ENCODE data around the gene WNT1.
A peak's percentile ranks its signal among the peaks of the same experiment; 100 is the strongest.

The WNT1 gene

GRCh38 chr12:49015196-49015595 lies 37.1 kb downstream of the WNT1 start:
- Histone ChIP-seq H3K79me1 (replicated peaks; ENCODE audit: low read length, poor library complexity, severe bottlenecking) (peaks cover 27% of the 10 kb centered on the region), H2AFZ (ENCODE audit: low read depth, low read length) (no peak overlapping the region), H3K9ac (ENCODE audit: low read length) (peak overlapping the region; percentile 34), H3K18ac (ENCODE audit: low read depth in 1 of 2, low read length in 2 of 2) (no peak overlapping the region), H3K14ac (ENCODE audit: low read length in 2 of 2) (no peak overlapping the region), H3K36me3 (ENCODE audit: control insufficient read depth in 1 of 2, insufficient read depth in 2 of 2, low read depth in 1 of 2, low read length in 2 of 2) (peaks cover 20 to 32% of the 10 kb centered on the region in 2 experiments), H3K23ac (ENCODE audit: low read length in 2 of 2) (no peak overlapping the region), H3K4me3 (ENCODE audit: insufficient read depth in 1 of 2, low read depth in 1 of 2, low read length in 2 of 2) (no peak overlapping the region), H3K27ac (ENCODE audit: low read length, poor library complexity, severe bottlenecking) (no peak overlapping the region), H3K9me3 (ENCODE audit: control insufficient read depth, low read length) (no peaks in the 10 kb centered on the region), H3K4me1 (ENCODE audit: control insufficient read depth, insufficient read depth, low read depth, low read length) (peaks cover 5% of the 10 kb centered on the region), H3K4ac (ENCODE audit: low read depth in 1 of 2, low read length in 2 of 2) (no peak overlapping the region), H4K8ac (ENCODE audit: low read length) (no peak overlapping the region), H4K91ac (ENCODE audit: low read length) (no peak overlapping the region), H2BK15ac (ENCODE audit: low read depth, poor library complexity, severe bottlenecking) (no peak overlapping the region), H2BK5ac (ENCODE audit: low read depth, low read length, poor library complexity, severe bottlenecking) (no peak overlapping the region), H3K27me3 (ENCODE audit: control insufficient read depth in 1 of 2, insufficient read depth in 1 of 2, low read length in 2 of 2) (no peaks in the 10 kb centered on the region), H2BK120ac (ENCODE audit: low read depth, low read length) (no peak overlapping the region), H2BK12ac (ENCODE audit: low read length in 2 of 2) (no peak overlapping the region), H2AK5ac (ENCODE audit: low read length, severe bottlenecking) (no peak overlapping the region), H3K4me2 (ENCODE audit: low read length, poor library complexity, severe bottlenecking) (no peak overlapping the region)
- no peak for DNase-seq
- 100% methylated on average over 1 of the region's 1 CpG for WGBS

DNA sequence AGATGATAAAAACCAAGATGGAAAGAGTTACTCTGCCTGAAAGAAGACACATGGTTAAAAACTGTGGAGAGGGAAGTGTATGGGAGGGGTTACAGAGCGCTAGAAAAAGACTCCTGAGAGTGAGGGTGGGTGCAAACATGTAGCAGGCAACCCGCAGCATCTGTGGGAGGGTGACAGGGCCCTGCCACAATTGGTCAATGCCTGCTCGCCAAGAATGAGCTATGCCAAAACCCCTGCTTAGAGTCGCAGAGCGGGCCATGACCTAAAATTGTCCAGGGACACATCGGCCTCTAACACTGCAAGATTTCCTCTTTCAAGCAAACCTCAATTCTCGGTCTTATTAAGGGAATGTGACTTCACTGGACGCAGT lies 39.8 kb downstream of the WNT1 start:
- H3K27ac ChIP-seq (ENCODE audit: low read length, poor library complexity, severe bottlenecking) = peak overlapping the region; percentile 95
- peaks cover 23 to 29% of the 10 kb centered on the region in 2 experiments for H3K36me3 ChIP-seq (ENCODE audit: control insufficient read depth in 1 of 2, insufficient read depth in 2 of 2, low read depth in 1 of 2, low read length in 2 of 2)
- H3K18ac ChIP-seq (ENCODE audit: low read depth in 1 of 2, low read length in 2 of 2) = peak overlapping the region; percentile 85 to 93
- no peaks in the 10 kb centered on the region for H3K27me3 ChIP-seq (ENCODE audit: control insufficient read depth in 1 of 2, insufficient read depth in 1 of 2, low read length in 2 of 2)
- H3K4me2 ChIP-seq (ENCODE audit: low read length, poor library complexity, severe bottlenecking) = peak overlapping the region; percentile 51
- no peak overlapping the region for H2BK15ac ChIP-seq (ENCODE audit: low read depth, poor library complexity, severe bottlenecking)
- no peak overlapping the region for H3K23ac ChIP-seq (ENCODE audit: low read length in 2 of 2)
- DNase-seq = peak; percentile 79
- H3K9me3 ChIP-seq (ENCODE audit: control insufficient read depth, low read length) = no peaks in the 10 kb centered on the region
- H3K4me1 ChIP-seq (ENCODE audit: control insufficient read depth, insufficient read depth, low read depth, low read length) = peaks cover 5% of the 10 kb centered on the region
- H2BK12ac ChIP-seq (ENCODE audit: low read length in 2 of 2) = no peak overlapping the region
- peak overlapping the region in 1 of 2 experiments; percentile 98 for H3K14ac ChIP-seq (ENCODE audit: low read length in 2 of 2)
- H2AK5ac ChIP-seq (ENCODE audit: low read length, severe bottlenecking) = peak overlapping the region; percentile 17
- WGBS = 6% methylated on average over 8 of the region's 8 CpGs
- H3K4ac ChIP-seq (ENCODE audit: low read depth in 1 of 2, low read length in 2 of 2) = peak overlapping the region; percentile 35 to 95
- peaks cover 31% of the 10 kb centered on the region for H3K79me1 ChIP-seq (replicated peaks; ENCODE audit: low read length, poor library complexity, severe bottlenecking)
- H3K9ac ChIP-seq (ENCODE audit: low read length) = peak overlapping the region; percentile 98
- no peak overlapping the region for H2BK120ac ChIP-seq (ENCODE audit: low read depth, low read length)
- peak overlapping the region; percentile 77 to 97 for H3K4me3 ChIP-seq (ENCODE audit: insufficient read depth in 1 of 2, low read depth in 1 of 2, low read length in 2 of 2)
- H4K8ac ChIP-seq (ENCODE audit: low read length) = peak overlapping the region; percentile 90
- peak overlapping the region; percentile 85 for H4K91ac ChIP-seq (ENCODE audit: low read length)
- no peak overlapping the region for H2BK5ac ChIP-seq (ENCODE audit: low read depth, low read length, poor library complexity, severe bottlenecking)
- H2AFZ ChIP-seq (ENCODE audit: low read depth, low read length) = peak overlapping the region; percentile 87

GRCh38 chr12:49018261-49019119 lies 40.4 kb downstream of the WNT1 start, which contains the start of gene PRKAG1:
Gene PRKAG1 (minus strand): TSS chr12:49018776. CDS start chr12:49018740, 36 bp downstream.
- H3K18ac ChIP-seq (ENCODE audit: low read depth in 1 of 2, low read length in 2 of 2) = peak within 1 kb of the TSS; percentile 85 to 93

DNA sequence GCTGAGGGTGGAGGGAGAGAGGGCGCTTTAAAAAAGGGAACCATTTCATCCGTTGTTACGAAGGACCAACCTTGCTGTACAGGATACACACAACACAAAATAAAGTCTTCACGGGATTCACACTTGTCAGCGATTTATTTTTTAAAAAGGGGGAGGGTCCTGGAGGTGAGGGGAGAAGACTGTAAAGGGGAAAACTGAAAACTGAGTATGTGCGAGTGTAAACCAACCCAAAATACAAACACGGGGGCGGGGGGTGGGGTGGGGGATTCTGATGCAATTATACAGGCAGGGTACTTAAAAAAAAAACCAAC lies 41.0 kb downstream of the WNT1 start:
- Histone ChIP-seq H2BK5ac (ENCODE audit: low read depth, low read length, poor library complexity, severe bottlenecking) (no peak overlapping the region), H2BK120ac (ENCODE audit: low read depth, low read length) (no peak overlapping the region), H3K14ac (ENCODE audit: low read length in 2 of 2) (no peak overlapping the region), H3K79me1 (replicated peaks; ENCODE audit: low read length, poor library complexity, severe bottlenecking) (peaks cover 31% of the 10 kb centered on the region), H3K36me3 (ENCODE audit: control insufficient read depth in 1 of 2, insufficient read depth in 2 of 2, low read depth in 1 of 2, low read length in 2 of 2) (peaks cover 28 to 37% of the 10 kb centered on the region in 2 experiments), H3K9me3 (ENCODE audit: control insufficient read depth, low read length) (no peaks in the 10 kb centered on the region), H2AFZ (ENCODE audit: low read depth, low read length) (no peak overlapping the region), H3K23ac (ENCODE audit: low read length in 2 of 2) (no peak overlapping the region), H3K4me3 (ENCODE audit: insufficient read depth in 1 of 2, low read depth in 1 of 2, low read length in 2 of 2) (peak overlapping the region; percentile 26 to 97), H3K4me1 (ENCODE audit: control insufficient read depth, insufficient read depth, low read depth, low read length) (peaks cover 5% of the 10 kb centered on the region), H2BK12ac (ENCODE audit: low read length in 2 of 2) (peak overlapping the region in 1 of 2 experiments; percentile 30), H3K18ac (ENCODE audit: low read depth in 1 of 2, low read length in 2 of 2) (peak overlapping the region in 1 of 2 experiments; percentile 85), H3K4ac (ENCODE audit: low read depth in 1 of 2, low read length in 2 of 2) (peak overlapping the region in 1 of 2 experiments; percentile 24), H4K8ac (ENCODE audit: low read length) (peak overlapping the region; percentile 93), H2AK5ac (ENCODE audit: low read length, severe bottlenecking) (peak overlapping the region; percentile 54), H2BK15ac (ENCODE audit: low read depth, poor library complexity, severe bottlenecking) (peak overlapping the region; percentile 60), H3K27me3 (ENCODE audit: control insufficient read depth in 1 of 2, insufficient read depth in 1 of 2, low read length in 2 of 2) (no peaks in the 10 kb centered on the region), H3K27ac (ENCODE audit: low read length, poor library complexity, severe bottlenecking) (peak overlapping the region; percentile 84), H4K91ac (ENCODE audit: low read length) (peak overlapping the region; percentile 18), H3K4me2 (ENCODE audit: low read length, poor library complexity, severe bottlenecking) (peak overlapping the region; percentile 89), H3K9ac (ENCODE audit: low read length) (peak overlapping the region; percentile 98)
- DNase-seq = no peak
- WGBS = no CpG with 5 or more reads among the region's 8 CpGs

More at GRCh38 chr12:49018261-49019119, 40.4 kb downstream of the WNT1 start, which contains the start of gene PRKAG1:
- 1% methylated on average over 51 of the region's 59 CpGs for WGBS
- DNase-seq = peak; percentile 98
- Histone ChIP-seq H3K27me3 (ENCODE audit: control insufficient read depth in 1 of 2, insufficient read depth in 1 of 2, low read length in 2 of 2) (no peaks in the 10 kb centered on the region), H3K36me3 (ENCODE audit: control insufficient read depth in 1 of 2, insufficient read depth in 2 of 2, low read depth in 1 of 2, low read length in 2 of 2) (peaks cover 22 to 35% of the 10 kb centered on the region in 2 experiments), H3K27ac (ENCODE audit: low read length, poor library complexity, severe bottlenecking) (peak within 1 kb of the TSS; percentile 95), H2BK120ac (ENCODE audit: low read depth, low read length) (no peak within 1 kb of the TSS), H2AK5ac (ENCODE audit: low read length, severe bottlenecking) (peak within 1 kb of the TSS; percentile 54), H3K14ac (ENCODE audit: low read length in 2 of 2) (peak within 1 kb of the TSS in 1 of 2 experiments; percentile 98), H3K4ac (ENCODE audit: low read depth in 1 of 2, low read length in 2 of 2) (peak within 1 kb of the TSS; percentile 35 to 95), H3K4me3 (ENCODE audit: insufficient read depth in 1 of 2, low read depth in 1 of 2, low read length in 2 of 2) (peak within 1 kb of the TSS; percentile 77 to 97), H3K23ac (ENCODE audit: low read length in 2 of 2) (peak within 1 kb of the TSS in 1 of 2 experiments; percentile 87), H2BK5ac (ENCODE audit: low read depth, low read length, poor library complexity, severe bottlenecking) (peak within 1 kb of the TSS; percentile 78), H3K79me1 (replicated peaks; ENCODE audit: low read length, poor library complexity, severe bottlenecking) (peaks cover 31% of the 10 kb centered on the region), H3K9ac (ENCODE audit: low read length) (peak within 1 kb of the TSS; percentile 98), H2AFZ (ENCODE audit: low read depth, low read length) (peak within 1 kb of the TSS; percentile 87), H3K4me2 (ENCODE audit: low read length, poor library complexity, severe bottlenecking) (peak within 1 kb of the TSS; percentile 89), H3K4me1 (ENCODE audit: control insufficient read depth, insufficient read depth, low read depth, low read length) (peaks cover 5% of the 10 kb centered on the region), H4K8ac (ENCODE audit: low read length) (peak within 1 kb of the TSS; percentile 93), H4K91ac (ENCODE audit: low read length) (peak within 1 kb of the TSS; percentile 85), H2BK15ac (ENCODE audit: low read depth, poor library complexity, severe bottlenecking) (peak within 1 kb of the TSS; percentile 60), H3K9me3 (ENCODE audit: control insufficient read depth, low read length) (no peaks in the 10 kb centered on the region), H2BK12ac (ENCODE audit: low read length in 2 of 2) (peak within 1 kb of the TSS in 1 of 2 experiments; percentile 30)

Measured in mesenchymal stem cell (in vitro differentiated cells and primary cell).